Mesenchymal stem cell (in vitro differentiated cells and primary cell): Measurements from ENCODE around the gene DLG4. TPM values are rescaled to one million over a fixed set of nuclear protein-coding genes. Genes with fewer than 3 reads are reported as not detected.

Experiments
- DNase-seq: peaks from one replicate; pipeline ENCODE4 v3.0.0-alpha.2; 2013
- H2AFZ ChIP-seq: one replicate; pipeline ENCODE4 v1.6.1; 2013; ENCODE audit warnings: low read depth, mild to moderate bottlenecking, control low read depth, inconsistent platforms, low read length, moderate library complexity
- H2AK5ac ChIP-seq: 2 replicates; pipeline ENCODE4 v1.6.1; 2013; ENCODE audit warnings: low read length, moderate library complexity, mild to moderate bottlenecking, inconsistent platforms; ENCODE audit not compliant: severe bottlenecking
- H2BK120ac ChIP-seq: one replicate; pipeline ENCODE4 v1.6.1; 2013; ENCODE audit warnings: low read depth, mild to moderate bottlenecking, inconsistent platforms, low read length, moderate library complexity
- H2BK12ac ChIP-seq, 2 experiments: one replicate each; pipeline ENCODE4 v1.6.1; 2013; ENCODE audit warnings: inconsistent platforms in 2 of 2, low read length in 2 of 2, mild to moderate bottlenecking in 2 of 2, moderate library complexity in 2 of 2, control low read depth in 1 of 2
- H2BK15ac ChIP-seq: one replicate; pipeline ENCODE4 v1.6.1; 2013; ENCODE audit warnings: mild to moderate bottlenecking, low read depth, inconsistent platforms; ENCODE audit not compliant: poor library complexity, severe bottlenecking
- H2BK5ac ChIP-seq: 2 replicates; pipeline ENCODE4 v1.6.1; 2013; ENCODE audit warnings: low read depth, mild to moderate bottlenecking, low read length, control low read depth, inconsistent platforms; ENCODE audit not compliant: poor library complexity, severe bottlenecking
- H3K14ac ChIP-seq, 2 experiments: one replicate each; pipeline ENCODE4 v1.6.1; 2013; ENCODE audit warnings: inconsistent platforms in 2 of 2, low read length in 2 of 2, control low read depth in 1 of 2, mild to moderate bottlenecking in 1 of 2, moderate library complexity in 1 of 2
- H3K18ac ChIP-seq, 2 experiments: one replicate each; pipeline ENCODE4 v1.6.1; 2013; ENCODE audit warnings: inconsistent platforms in 2 of 2, low read length in 2 of 2, control low read depth in 1 of 2, low read depth in 1 of 2, mild to moderate bottlenecking in 1 of 2
- H3K23ac ChIP-seq, 2 experiments: one replicate each; pipeline ENCODE4 v1.6.1; 2013; ENCODE audit warnings: inconsistent platforms in 2 of 2, low read length in 2 of 2, mild to moderate bottlenecking in 2 of 2, moderate library complexity in 2 of 2, control low read depth in 1 of 2
- H3K27ac ChIP-seq: 2 replicates; pipeline ENCODE4 v1.5.1; 2013; ENCODE audit warnings: mild to moderate bottlenecking, moderate library complexity, low read length, control low read depth, inconsistent platforms; ENCODE audit not compliant: poor library complexity, severe bottlenecking
- H3K27me3 ChIP-seq, 2 experiments: 2 replicates each; pipeline versions ENCODE4 v1.6.1 to v1.7.0; 2013; ENCODE audit warnings: low read length in 2 of 2, mild to moderate bottlenecking in 2 of 2, moderate library complexity in 2 of 2, control low read depth in 1 of 2, inconsistent platforms in 1 of 2; ENCODE audit not compliant: control insufficient read depth in 1 of 2, insufficient read depth in 1 of 2
- H3K36me3 ChIP-seq, 2 experiments: 2 replicates each; pipeline versions ENCODE4 v1.6.1 to v1.7.0; 2013; ENCODE audit warnings: low read length in 2 of 2, control low read depth in 1 of 2, inconsistent platforms in 1 of 2, low read depth in 1 of 2, mild to moderate bottlenecking in 1 of 2; ENCODE audit not compliant: insufficient read depth in 2 of 2, control insufficient read depth in 1 of 2
- H3K4ac ChIP-seq, 2 experiments: one replicate each; pipeline ENCODE4 v1.6.1; 2013; ENCODE audit warnings: inconsistent platforms in 2 of 2, low read length in 2 of 2, mild to moderate bottlenecking in 2 of 2, moderate library complexity in 2 of 2, control low read depth in 1 of 2, low read depth in 1 of 2
- H3K4me1 ChIP-seq: 2 replicates; pipeline ENCODE4 v1.6.1; 2013; ENCODE audit warnings: low read depth, low read length, control low read depth; ENCODE audit not compliant: control insufficient read depth, insufficient read depth
- H3K4me2 ChIP-seq: 2 replicates; pipeline ENCODE4 v1.6.1; 2013; ENCODE audit warnings: low read length, mild to moderate bottlenecking, inconsistent platforms; ENCODE audit not compliant: poor library complexity, severe bottlenecking
- H3K4me3 ChIP-seq, 2 experiments: 2 replicates each; pipeline versions ENCODE4 v1.5.1 to v1.7.0; 2013; ENCODE audit warnings: low read length in 2 of 2, mild to moderate bottlenecking in 2 of 2, control low read depth in 1 of 2, low read depth in 1 of 2; ENCODE audit not compliant: insufficient read depth in 1 of 2
- H3K79me1 ChIP-seq: replicated peaks from 2 replicates; pipeline ENCODE4 v1.6.1; 2013; ENCODE audit warnings: mild to moderate bottlenecking, control low read depth, low read length, inconsistent platforms; ENCODE audit not compliant: poor library complexity, severe bottlenecking
- H3K9ac ChIP-seq: 2 replicates; pipeline ENCODE4 v1.7.0; 2013; ENCODE audit warnings: mild to moderate bottlenecking, low read length, moderate library complexity
- H3K9me3 ChIP-seq: 2 replicates; pipeline ENCODE4 v1.7.0; 2013; ENCODE audit warnings: mild to moderate bottlenecking, low read length; ENCODE audit not compliant: control insufficient read depth
- H4K8ac ChIP-seq: one replicate; pipeline ENCODE4 v1.6.1; 2013; ENCODE audit warnings: inconsistent platforms, mild to moderate bottlenecking, low read length, moderate library complexity
- H4K91ac ChIP-seq: one replicate; pipeline ENCODE4 v1.6.1; 2013; ENCODE audit warnings: mild to moderate bottlenecking, low read length, inconsistent platforms
- WGBS: methylation state at CpG from one replicate; pipeline ENCODE4 v1.1.7; 2013; ENCODE audit warnings: mixed read lengths; 5-methylcytosine and 5-hydroxymethylcytosine counted together
- polyA plus RNA-seq, 2 experiments: library from polyadenylated mRNA; stranded (reverse); fragments of 200-250 nt; gene quantifications; one replicate each; pipeline ENCODE4 v1.2.3, GENCODE V29; 2013

DLG4 gene
- polyA plus RNA-seq (2013, experiment 1 of 2): 21.6 TPM
- polyA plus RNA-seq (2013, experiment 2 of 2): 20.4 TPM

GRCh38 chr17:7219812-7220592, at the start of gene DLG4, which contains the start of gene ACADVL:
TSS of gene DLG4 (minus strand) at chr17:7219836.
TSS of gene ACADVL (plus strand) at chr17:7219938. CDS start at chr17:7219985, 47 bp downstream.
- H3K27me3 ChIP-seq: no peaks in the 10 kb centered on the region
- peak within 1 kb of the TSS; percentile 70 for H4K8ac ChIP-seq
- no peak within 1 kb of the TSS for H2BK15ac ChIP-seq
- H3K9ac ChIP-seq: peak within 1 kb of the TSS; percentile 96
- peak within 1 kb of the TSS; percentile 57 for H2BK5ac ChIP-seq
- H3K4me1 ChIP-seq: peaks cover 70% of the 10 kb centered on the region
- H3K14ac ChIP-seq: peak within 1 kb of the TSS in 1 of 2 experiments; percentile 95
- H3K36me3 ChIP-seq: peaks cover 38 to 41% of the 10 kb centered on the region in 2 experiments
- H3K4ac ChIP-seq: peak within 1 kb of the TSS; percentile 77 to 88
- peak within 1 kb of the TSS in 1 of 2 experiments; percentile 91 for H3K23ac ChIP-seq
- peak within 1 kb of the TSS; percentile 67 for H2AFZ ChIP-seq
- peak; percentile 90 for DNase-seq
- peak within 1 kb of the TSS; percentile 94 to 97 for H3K18ac ChIP-seq
- peak within 1 kb of the TSS; percentile 93 for H4K91ac ChIP-seq
- peak within 1 kb of the TSS; percentile 38 for H2AK5ac ChIP-seq
- peak within 1 kb of the TSS; percentile 70 to 75 for H2BK12ac ChIP-seq
- peak within 1 kb of the TSS; percentile 77 for H3K27ac ChIP-seq
- H2BK120ac ChIP-seq: peak within 1 kb of the TSS; percentile 66
- no peaks in the 10 kb centered on the region for H3K9me3 ChIP-seq
- peaks cover 18% of the 10 kb centered on the region for H3K79me1 ChIP-seq
- peak within 1 kb of the TSS; percentile 83 to 88 for H3K4me3 ChIP-seq
- H3K4me2 ChIP-seq: peak within 1 kb of the TSS; percentile 85
- under 1% methylated on average over 57 of the region's 63 CpGs for WGBS

- Histone ChIP-seq H3K27me3 (peaks cover 11 to 15% of the 10 kb centered on the region in 2 experiments), H3K4ac (no peak overlapping the region), H3K23ac (no peak overlapping the region), H3K4me1 (peaks cover 14% of the 10 kb centered on the region), H3K36me3 (no peaks in the 10 kb centered on the region), H3K9ac (no peak overlapping the region), H3K18ac (no peak overlapping the region), H4K8ac (no peak overlapping the region), H2BK15ac (no peak overlapping the region), H3K4me3 (no peak overlapping the region), H2BK120ac (no peak overlapping the region), H2BK5ac (no peak overlapping the region), H3K4me2 (no peak overlapping the region), H2AFZ (no peak overlapping the region), H3K27ac (no peak overlapping the region), H3K79me1 (no peaks in the 10 kb centered on the region), H2BK12ac (no peak overlapping the region), H3K14ac (no peak overlapping the region), H3K9me3 (no peaks in the 10 kb centered on the region), H2AK5ac (no peak overlapping the region), H4K91ac (no peak overlapping the region)
- DNase-seq: no peak
- WGBS: no CpG with 5 or more reads among the region's 1 CpG
Observed at GRCh38 chr17:7266784-7267183, 47.1 kb upstream of the DLG4 start.

GRCh38 chr17:7263801-7264078, 44.1 kb upstream of the DLG4 start:
- H3K14ac ChIP-seq: no peak overlapping the region
- 63% methylated on average over 4 of the region's 4 CpGs for WGBS
- H4K91ac ChIP-seq: no peak overlapping the region
- H3K4me3 ChIP-seq: no peak overlapping the region
- H2BK120ac ChIP-seq: no peak overlapping the region
- no peak overlapping the region for H2AFZ ChIP-seq
- H3K18ac ChIP-seq: no peak overlapping the region
- no peaks in the 10 kb centered on the region for H3K9me3 ChIP-seq
- no peak overlapping the region for H2AK5ac ChIP-seq
- no peak overlapping the region for H3K23ac ChIP-seq
- H3K27ac ChIP-seq: no peak overlapping the region
- H3K4me1 ChIP-seq: peaks cover 26% of the 10 kb centered on the region
- H2BK15ac ChIP-seq: peak overlapping the region; percentile 12
- DNase-seq: no peak
- peaks cover 9 to 14% of the 10 kb centered on the region in 2 experiments for H3K36me3 ChIP-seq
- no peaks in the 10 kb centered on the region for H3K79me1 ChIP-seq
- H4K8ac ChIP-seq: peak overlapping the region; percentile 71
- H3K9ac ChIP-seq: no peak overlapping the region
- H3K4me2 ChIP-seq: no peak overlapping the region
- no peak overlapping the region for H2BK12ac ChIP-seq
- peaks cover 13 to 21% of the 10 kb centered on the region in 2 experiments for H3K27me3 ChIP-seq
- no peak overlapping the region for H2BK5ac ChIP-seq
- H3K4ac ChIP-seq: no peak overlapping the region

DNA sequence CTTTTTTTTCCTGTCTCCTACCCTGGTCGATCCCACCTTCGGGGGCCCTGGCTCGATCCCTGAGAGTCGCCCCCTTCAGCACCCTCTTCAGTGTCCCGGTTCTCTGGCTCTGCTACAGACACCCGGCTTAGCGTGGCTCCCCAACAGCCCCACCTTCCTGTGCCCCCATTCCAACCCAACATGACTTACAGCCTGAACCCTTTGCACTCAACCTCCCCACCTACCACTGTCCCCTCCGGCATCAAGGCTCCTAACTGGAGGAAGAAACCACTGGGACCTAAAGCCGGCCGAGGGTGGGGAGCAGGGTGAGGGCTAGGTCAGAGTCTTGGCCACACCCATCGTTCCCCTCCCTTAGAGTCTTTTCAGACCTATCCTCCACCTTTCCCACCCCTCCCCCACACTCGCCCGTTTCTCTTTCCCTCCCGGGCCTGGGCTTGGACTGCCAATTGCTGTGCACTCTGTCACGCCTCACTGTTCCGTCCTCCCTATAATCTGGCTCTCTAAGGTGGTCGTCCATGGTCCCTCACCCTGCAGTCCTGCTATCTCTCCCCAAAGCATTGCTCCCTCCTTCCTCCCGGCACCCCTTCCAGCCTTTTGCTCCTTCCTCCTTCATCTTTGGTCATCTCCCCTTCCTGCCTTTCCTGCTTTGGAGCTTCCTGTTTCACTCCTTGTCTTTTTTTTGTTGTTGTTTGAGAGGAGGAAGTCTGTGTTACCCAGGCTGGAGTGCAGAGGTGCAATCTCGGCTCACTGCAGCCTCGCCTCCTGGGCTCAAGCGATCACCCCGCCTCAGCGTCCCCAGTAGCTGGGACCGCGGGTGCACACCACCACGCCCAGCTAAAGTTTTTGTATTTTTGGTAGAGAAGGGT, 43.5 kb upstream of the DLG4 start:
- Histone ChIP-seq H3K36me3 (peaks cover 14 to 17% of the 10 kb centered on the region in 2 experiments), H2BK120ac (no peak overlapping the region)
- 16% methylated on average over 25 of the region's 26 CpGs for WGBS

More for the DNA sequence above, 43.5 kb upstream of the DLG4 start:
- H3K9ac ChIP-seq: no peak overlapping the region
- peaks cover 13 to 21% of the 10 kb centered on the region in 2 experiments for H3K27me3 ChIP-seq
- H4K8ac ChIP-seq: peak overlapping the region; percentile 71
- no peak overlapping the region for H2AK5ac ChIP-seq
- H2BK12ac ChIP-seq: peak overlapping the region in 1 of 2 experiments; percentile 57
- H3K4me1 ChIP-seq: peaks cover 26% of the 10 kb centered on the region
- H2AFZ ChIP-seq: peak overlapping the region; percentile 16
- H3K23ac ChIP-seq: no peak overlapping the region
- H2BK5ac ChIP-seq: no peak overlapping the region
- no peak for DNase-seq
- no peak overlapping the region for H3K4ac ChIP-seq
- H3K27ac ChIP-seq: no peak overlapping the region
- peak overlapping the region in 1 of 2 experiments; percentile 32 for H3K4me3 ChIP-seq
- no peak overlapping the region for H3K14ac ChIP-seq
- H3K4me2 ChIP-seq: no peak overlapping the region
- peak overlapping the region; percentile 29 for H4K91ac ChIP-seq
- no peaks in the 10 kb centered on the region for H3K9me3 ChIP-seq
- peak overlapping the region; percentile 13 to 71 for H3K18ac ChIP-seq
- H3K79me1 ChIP-seq: no peaks in the 10 kb centered on the region
- peak overlapping the region; percentile 83 for H2BK15ac ChIP-seq
